T-helper 1 cell treated with Interleukin-12 subunit alpha and Interleukin-12 subunit beta and Interleukin-4 antibody, amounts not matched to agents 30 μg/mL and 1 μg/mL, for 36 hours (primary cell): ENCODE data around the gene TAB2.
"Not testable (repeated sequence)": the region's sequence is repeated elsewhere in the genome, so short reads cannot be mapped to it uniquely, and the experiment has no call there.

Source experiments
- H3K27ac Mint-ChIP-seq: one replicate; pipeline ENCODE4 v1.8.0; 2021; ENCODE audit warnings: mild to moderate bottlenecking, mixed read lengths
- H3K27me3 Mint-ChIP-seq: one replicate; pipeline ENCODE4 v1.8.0; 2021; ENCODE audit warnings: low read depth, mixed read lengths
- H3K36me3 Mint-ChIP-seq: one replicate; pipeline ENCODE4 v1.8.0; 2021; ENCODE audit warnings: low read depth, mixed read lengths
- H3K4me1 Mint-ChIP-seq: one replicate; pipeline ENCODE4 v1.8.0; 2021; ENCODE audit warnings: low read depth, mixed read lengths
- H3K4me3 Mint-ChIP-seq: one replicate; pipeline ENCODE4 v1.8.0; 2021; ENCODE audit warnings: mild to moderate bottlenecking, moderate library complexity, mixed read lengths
- H3K9me3 Mint-ChIP-seq: one replicate; pipeline ENCODE4 v1.8.0; 2021; ENCODE audit warnings: mixed read lengths

Gene TAB2

GRCh38 chr6:149318581-149319286 lies 1.2 kb downstream of the TAB2 start:
- Mint-ChIP-seq H3K4me3 (peak overlapping the region; percentile 93), H3K4me1 (peaks cover 40% of the 10 kb centered on the region)

GRCh38 chr6:149319422-149319821 lies 1.9 kb downstream of the TAB2 start:
- peak overlapping the region; percentile 95 for H3K27ac Mint-ChIP-seq
- H3K4me3 Mint-ChIP-seq = peak overlapping the region; percentile 93
- H3K9me3 Mint-ChIP-seq = no peaks in the 10 kb centered on the region
- peaks cover 41% of the 10 kb centered on the region for H3K36me3 Mint-ChIP-seq
- H3K27me3 Mint-ChIP-seq = no peaks in the 10 kb centered on the region
- H3K4me1 Mint-ChIP-seq = peaks cover 38% of the 10 kb centered on the region

More at GRCh38 chr6:149318581-149319286, 1.2 kb downstream of the TAB2 start:
- peak overlapping the region; percentile 95 for H3K27ac Mint-ChIP-seq
- H3K9me3 Mint-ChIP-seq = peaks cover 2% of the 10 kb centered on the region
- peaks cover 39% of the 10 kb centered on the region for H3K36me3 Mint-ChIP-seq
- H3K27me3 Mint-ChIP-seq = no peaks in the 10 kb centered on the region

GRCh38 chr6:149320016-149320415 lies 2.5 kb downstream of the TAB2 start:
- H3K27ac Mint-ChIP-seq = peak overlapping the region; percentile 95
- H3K4me3 Mint-ChIP-seq = peak overlapping the region; percentile 93
- H3K36me3 Mint-ChIP-seq = peaks cover 43% of the 10 kb centered on the region
- H3K9me3 Mint-ChIP-seq, H3K27me3 Mint-ChIP-seq: not testable (repeated sequence)
- peaks cover 38% of the 10 kb centered on the region for H3K4me1 Mint-ChIP-seq

GRCh38 chr6:149320796-149321195 lies 3.3 kb downstream of the TAB2 start:
- no peaks in the 10 kb centered on the region for H3K9me3 Mint-ChIP-seq
- H3K27me3 Mint-ChIP-seq = no peaks in the 10 kb centered on the region
- H3K4me3 Mint-ChIP-seq = peak overlapping the region; percentile 81
- peak overlapping the region; percentile 78 for H3K27ac Mint-ChIP-seq
- H3K36me3 Mint-ChIP-seq = peaks cover 46% of the 10 kb centered on the region
- peaks cover 37% of the 10 kb centered on the region for H3K4me1 Mint-ChIP-seq

- H3K27ac Mint-ChIP-seq = peak overlapping the region; percentile 85
- peaks cover 49% of the 10 kb centered on the region for H3K36me3 Mint-ChIP-seq
- H3K4me3 Mint-ChIP-seq = peak overlapping the region; percentile 81
These were observed 5.8 kb downstream of the TAB2 start for GRCh38 chr6:149323353-149323752.

GRCh38 chr6:149323925-149324324 lies 6.4 kb downstream of the TAB2 start:
- Mint-ChIP-seq H3K4me3 (peak overlapping the region; percentile 81), H3K27me3 (no peaks in the 10 kb centered on the region), H3K36me3 (peaks cover 48% of the 10 kb centered on the region), H3K27ac (peak overlapping the region; percentile 85), H3K4me1 (peaks cover 53% of the 10 kb centered on the region), H3K9me3 (no peaks in the 10 kb centered on the region)

More at GRCh38 chr6:149323353-149323752, 5.8 kb downstream of the TAB2 start:
- Mint-ChIP-seq H3K27me3 (no peaks in the 10 kb centered on the region), H3K9me3 (no peaks in the 10 kb centered on the region), H3K4me1 (peaks cover 48% of the 10 kb centered on the region)

GRCh38 chr6:149324428-149324827 lies 6.9 kb downstream of the TAB2 start:
- Mint-ChIP-seq H3K9me3 (no peaks in the 10 kb centered on the region), H3K4me1 (peaks cover 57% of the 10 kb centered on the region)

GRCh38 chr6:149325648-149326236 lies 8.2 kb downstream of the TAB2 start:
- Mint-ChIP-seq H3K4me1 (peaks cover 64% of the 10 kb centered on the region), H3K9me3 (no peaks in the 10 kb centered on the region), H3K4me3 (peak overlapping the region; percentile 19), H3K27me3 (no peaks in the 10 kb centered on the region), H3K27ac (no peak overlapping the region), H3K36me3 (peaks cover 38% of the 10 kb centered on the region)

More at GRCh38 chr6:149324428-149324827, 6.9 kb downstream of the TAB2 start:
- H3K27ac Mint-ChIP-seq = peak overlapping the region; percentile 29
- H3K36me3 Mint-ChIP-seq = peaks cover 47% of the 10 kb centered on the region
- H3K4me3 Mint-ChIP-seq = peak overlapping the region; percentile 52
- H3K27me3 Mint-ChIP-seq = no peaks in the 10 kb centered on the region

GRCh38 chr6:149327638-149328037 lies 10.1 kb downstream of the TAB2 start:
- peaks cover 34% of the 10 kb centered on the region for H3K36me3 Mint-ChIP-seq

GRCh38 chr6:149328083-149328482 lies 10.6 kb downstream of the TAB2 start:
- H3K4me3 Mint-ChIP-seq = peak overlapping the region; percentile 2
- no peaks in the 10 kb centered on the region for H3K9me3 Mint-ChIP-seq
- H3K27me3 Mint-ChIP-seq = no peaks in the 10 kb centered on the region
- H3K27ac Mint-ChIP-seq = peak overlapping the region; percentile 1
- peaks cover 71% of the 10 kb centered on the region for H3K4me1 Mint-ChIP-seq
- H3K36me3 Mint-ChIP-seq = peaks cover 30% of the 10 kb centered on the region

More at GRCh38 chr6:149327638-149328037, 10.1 kb downstream of the TAB2 start:
- H3K27ac Mint-ChIP-seq = no peak overlapping the region
- no peak overlapping the region for H3K4me3 Mint-ChIP-seq
- no peaks in the 10 kb centered on the region for H3K9me3 Mint-ChIP-seq
- no peaks in the 10 kb centered on the region for H3K27me3 Mint-ChIP-seq
- peaks cover 72% of the 10 kb centered on the region for H3K4me1 Mint-ChIP-seq

- Mint-ChIP-seq H3K4me3 (peak overlapping the region; percentile 52), H3K4me1 (peaks cover 74% of the 10 kb centered on the region), H3K27ac (peak overlapping the region; percentile 64), H3K27me3 (no peaks in the 10 kb centered on the region), H3K36me3 (peaks cover 21% of the 10 kb centered on the region), H3K9me3 (no peaks in the 10 kb centered on the region)
These were observed 12.0 kb downstream of the TAB2 start for GRCh38 chr6:149329529-149329928.

- H3K36me3 Mint-ChIP-seq = peaks cover 20% of the 10 kb centered on the region
- peak overlapping the region; percentile 72 for H3K4me3 Mint-ChIP-seq
- peaks cover 75% of the 10 kb centered on the region for H3K4me1 Mint-ChIP-seq
- peak overlapping the region; percentile 64 for H3K27ac Mint-ChIP-seq
- H3K27me3 Mint-ChIP-seq = no peaks in the 10 kb centered on the region
- H3K9me3 Mint-ChIP-seq = no peaks in the 10 kb centered on the region
These were observed 12.6 kb downstream of the TAB2 start for GRCh38 chr6:149330133-149330532.

- Mint-ChIP-seq H3K9me3 (no peaks in the 10 kb centered on the region), H3K4me3 (peak overlapping the region; percentile 72), H3K36me3 (peaks cover 19% of the 10 kb centered on the region), H3K27ac (peak overlapping the region; percentile 65), H3K27me3 (no peaks in the 10 kb centered on the region), H3K4me1 (peaks cover 75% of the 10 kb centered on the region)
These were observed 13.7 kb downstream of the TAB2 start for GRCh38 chr6:149331043-149331807.

- Mint-ChIP-seq H3K4me1 (peaks cover 81% of the 10 kb centered on the region), H3K9me3 (no peaks in the 10 kb centered on the region), H3K27me3 (no peaks in the 10 kb centered on the region), H3K36me3 (peaks cover 22% of the 10 kb centered on the region), H3K27ac (peak overlapping the region; percentile 65), H3K4me3 (peak overlapping the region; percentile 72)
These were observed 14.4 kb downstream of the TAB2 start for GRCh38 chr6:149331871-149332270.
